T-cell (primary cell): ENCODE results near the gene COPB1. TPM values are rescaled to one million over a fixed set of nuclear protein-coding genes. Genes with fewer than 3 reads are reported as not detected.
A peak's percentile ranks its signal among the peaks of the same experiment; 100 is the strongest.

Experiments used
- ATAC-seq, 4 experiments: fragments of 200-7000 bp in 3 of 4; fragments of 150-1000 bp in 1 of 4; cut with Tn5 transposase; replicated peaks in 1 of 4; 1 replicate in 3 of 4; 2 replicates in 1 of 4; pipeline ENCODE4 v1.10.0; 2021; ENCODE audit warnings: moderate library complexity in 3 of 4, mild to moderate bottlenecking in 2 of 4, moderate number of reproducible peaks in 1 of 4
- CTCF ChIA-PET, 2 donors: fragments of 300-600 bp; sonication (Branson Sonifier 250); formaldehyde crosslinking; loops; one replicate each; lab custom pipeline; 2022; ENCODE audit warnings: antibody characterized with exemption in 2 of 2; lab: Charles Lee
- POLR2A ChIA-PET, 2 donors: fragments of 300-600 bp; sonication (Branson Sonifier 250); formaldehyde crosslinking; loops; one replicate each; lab custom pipeline; 2022; ENCODE audit warnings: antibody characterized with exemption in 2 of 2; lab: Charles Lee
- DNase-seq, 35 experiments: peaks; one replicate each; pipeline versions ENCODE4 v3.0.0 to v3.0.0-alpha.2; 2013 to 2023
- H3K27ac ChIP-seq: one replicate; pipeline ENCODE4 v1.5.1; 2013; ENCODE audit warnings: low read length
- H3K27me3 ChIP-seq, 2 experiments: replicated peaks in 1 of 2; 1 replicate in 1 of 2; 2 replicates in 1 of 2; pipeline versions ENCODE4 v1.6.1 to v1.7.0; 2013; ENCODE audit warnings: low read length in 1 of 2, mixed read lengths in 1 of 2; ENCODE audit not compliant: control insufficient read depth in 2 of 2, insufficient read depth in 2 of 2; ENCODE audit errors: extremely low read depth in 1 of 2
- H3K36me3 ChIP-seq, 2 donors: 1 replicate in 1 of 2; 2 replicates in 1 of 2; pipeline versions ENCODE4 v1.6.1 to v1.7.0; 2013; ENCODE audit warnings: low read length in 1 of 2; ENCODE audit not compliant: control insufficient read depth in 2 of 2, insufficient read depth in 1 of 2; ENCODE audit errors: extremely low read depth in 1 of 2
- H3K4me1 ChIP-seq, 2 experiments: 1 replicate in 1 of 2; 2 replicates in 1 of 2; pipeline versions ENCODE4 v1.6.1 to v1.7.0; 2013; ENCODE audit warnings: low read length in 2 of 2, mixed read lengths in 1 of 2; ENCODE audit not compliant: insufficient read depth in 2 of 2, control insufficient read depth in 1 of 2; ENCODE audit errors: extremely low read depth in 1 of 2
- H3K4me3 ChIP-seq, 2 donors: 1 replicate in 1 of 2; 2 replicates in 1 of 2; pipeline versions ENCODE4 v1.5.1 to v1.7.0; 2013; ENCODE audit warnings: mild to moderate bottlenecking in 2 of 2, low read length in 1 of 2, moderate library complexity in 1 of 2; ENCODE audit not compliant: control insufficient read depth in 1 of 2; ENCODE audit errors: extremely low read depth in 1 of 2
- H3K9me3 ChIP-seq: 2 replicates; pipeline ENCODE4 v1.7.0; 2013
- H3K27ac Mint-ChIP-seq, 2 donors: one replicate each; pipeline ENCODE4 v1.8.0; 2020 to 2021; ENCODE audit warnings: mild to moderate bottlenecking in 2 of 2, mixed read lengths in 2 of 2
- H3K27me3 Mint-ChIP-seq, 2 donors: one replicate each; pipeline ENCODE4 v1.8.0; 2021 to 2022; ENCODE audit warnings: mixed read lengths in 2 of 2
- H3K36me3 Mint-ChIP-seq: one replicate; pipeline ENCODE4 v1.8.0; 2021; ENCODE audit warnings: mixed read lengths
- H3K4me1 Mint-ChIP-seq, 3 donors: one replicate each; pipeline ENCODE4 v1.8.0; 2020 to 2022; ENCODE audit warnings: mixed read lengths in 3 of 3, mild to moderate bottlenecking in 1 of 3
- H3K4me3 Mint-ChIP-seq, 3 donors: one replicate each; pipeline ENCODE4 v1.8.0; 2020 to 2022; ENCODE audit warnings: mild to moderate bottlenecking in 3 of 3, mixed read lengths in 3 of 3, moderate library complexity in 3 of 3
- H3K9me3 Mint-ChIP-seq, 3 donors: one replicate each; pipeline ENCODE4 v1.8.0; 2020 to 2022; ENCODE audit warnings: mixed read lengths in 3 of 3
- WGBS: methylation state at CpG from one replicate; pipeline ENCODE4 v1.1.5; 2013; ENCODE audit warnings: missing lambda C conversion rate; ENCODE audit not compliant: insufficient coverage; 5-methylcytosine and 5-hydroxymethylcytosine counted together
- total RNA-seq, 35 experiments: library from RNA in 6 of 35; stranded (reverse) in 6 of 35; fragments of 120-200 nt in 1 of 35; gene quantifications; one replicate each; pipeline versions ENCODE4 v1.2.1 to v1.2.4 and lab custom pipeline; 2013 to 2026

Gene COPB1
- total RNA-seq, 5 donors from 2014 or later (not counting 1 experiment from before 2014, with no cell fraction given), result 65.1 to 80.8 (median 78.1) TPM

GRCh38 chr11:14519917-14520746 is 20.5 kb upstream of the COPB1 start, which contains the start of gene PSMA1:
Gene PSMA1 (minus strand): TSS chr11:14520386. CDS start chr11:14520299, 87 bp downstream.
- H3K9me3 ChIP-seq, result no peaks in the 10 kb centered on the region
- peaks cover 18% of the 10 kb centered on the region in 2 experiments for H3K4me1 ChIP-seq
- under 1% methylated on average over 45 of the region's 56 CpGs for WGBS
- peaks cover 10% of the 10 kb centered on the region for H3K36me3 Mint-ChIP-seq
- ATAC-seq (peak; percentile 93 to 96 (median 94)), DNase-seq (peak; percentile 68 to 94 (median 89))
- ChIA-PET CTCF (interaction anchor here in 1 of 2 donors (0.5 to 2.1 kb wide), 9 partner anchors 10 to 388 kb away, joined by 3 to 11 read pairs (median 5); partner anchors contain the start of gene CYP2R1), POLR2A (interaction anchor here (0.6 to 1.2 kb wide), 7 partner anchors 11 to 574 kb away, joined by 3 to 6 read pairs (median 4); partner anchors contain the start of gene CYP2R1 (in 1 of the 2))
- H3K36me3 ChIP-seq, result peaks cover 0 to 18% of the 10 kb centered on the region in 2 donors
- peak within 1 kb of the TSS; percentile 77 for H3K27ac ChIP-seq
- H3K9me3 Mint-ChIP-seq, result no peaks in the 10 kb centered on the region
- H3K27me3 ChIP-seq, result no peaks in the 10 kb centered on the region
- H3K27me3 Mint-ChIP-seq, result no peaks in the 10 kb centered on the region
- H3K27ac Mint-ChIP-seq, result peak within 1 kb of the TSS; percentile 96 to 98
- H3K4me1 Mint-ChIP-seq, result peaks cover 32 to 37% (median 34%) of the 10 kb centered on the region in 3 donors
- H3K4me3 Mint-ChIP-seq, result peak within 1 kb of the TSS; percentile 83 to 97 (median 96)
- H3K4me3 ChIP-seq, result peak within 1 kb of the TSS; percentile 68 to 100

GRCh38 chr11:14519597-14519916 is 19.9 kb upstream of the COPB1 start:
- H3K9me3 ChIP-seq, result no peaks in the 10 kb centered on the region
- peak overlapping the region; percentile 83 to 97 (median 96) for H3K4me3 Mint-ChIP-seq
- DNase-seq, result peak in 3 of 35 experiments; percentile 3 to 12 (median 11)
- H3K27ac ChIP-seq, result peak overlapping the region; percentile 77
- H3K27me3 ChIP-seq, result no peaks in the 10 kb centered on the region
- ATAC-seq, result peak in 3 of 4 experiments; percentile 3 to 20 (median 14)
- H3K9me3 Mint-ChIP-seq, result no peaks in the 10 kb centered on the region
- peak overlapping the region; percentile 96 to 98 for H3K27ac Mint-ChIP-seq
- ChIA-PET POLR2A (interaction anchor here in 1 of 2 donors (0.6 to 1.2 kb wide), 2 partner anchors 19 to 363 kb away, joined by 3 read pairs; no protein-coding TSS in a partner anchor), CTCF (interaction anchor here (0.9 to 2.1 kb wide), 3 partner anchors 10 to 389 kb away, joined by 3 to 11 read pairs (median 3); no protein-coding TSS in a partner anchor)
- peaks cover 32 to 40% (median 36%) of the 10 kb centered on the region in 3 donors for H3K4me1 Mint-ChIP-seq
- WGBS, result 2% methylated on average over 7 of the region's 10 CpGs
- peaks cover 18% of the 10 kb centered on the region in 2 experiments for H3K4me1 ChIP-seq
- H3K36me3 Mint-ChIP-seq, result peaks cover 13% of the 10 kb centered on the region
- peak overlapping the region; percentile 68 to 100 for H3K4me3 ChIP-seq
- H3K36me3 ChIP-seq, result peaks cover 0 to 24% of the 10 kb centered on the region in 2 donors
- no peaks in the 10 kb centered on the region for H3K27me3 Mint-ChIP-seq

- Histone ChIP-seq H3K27ac (peak overlapping the region; percentile 77), H3K4me1 (peaks cover 18% of the 10 kb centered on the region in 2 experiments), H3K9me3 (no peaks in the 10 kb centered on the region), H3K4me3 (peak overlapping the region in 1 of 2 donors; percentile 68), H3K36me3 (peaks cover 0 to 32% of the 10 kb centered on the region in 2 donors), H3K27me3 (no peaks in the 10 kb centered on the region)
- Mint-ChIP-seq H3K9me3 (no peaks in the 10 kb centered on the region), H3K4me3 (peak overlapping the region; percentile 83 to 97 (median 96)), H3K36me3 (peaks cover 15% of the 10 kb centered on the region), H3K27me3 (no peaks in the 10 kb centered on the region), H3K4me1 (peaks cover 32 to 40% (median 36%) of the 10 kb centered on the region in 3 donors), H3K27ac (peak overlapping the region; percentile 96 to 98)
- DNase-seq, result no peak
- ChIA-PET CTCF (interaction anchor here (0.9 to 2.1 kb wide), 2 partner anchors 389 to 390 kb away, joined by 3 to 11 read pairs; no protein-coding TSS in a partner anchor), POLR2A (interaction anchor here in 1 of 2 donors (0.6 kb wide), 1 partner anchor 15 kb away, joined by 5 read pairs; no protein-coding TSS in a partner anchor)
- WGBS, result no CpG with 5 or more reads among the region's 3 CpGs
- ATAC-seq, result no peak
Measured at GRCh38 chr11:14518820-14519219, 19.2 kb upstream of the COPB1 start.

GRCh38 chr11:14513800-14514199 is 14.2 kb upstream of the COPB1 start:
- H3K27me3 ChIP-seq, result no peaks in the 10 kb centered on the region
- ATAC-seq, result no peak
- CTCF ChIA-PET, result interaction anchor here in 1 of 2 donors (0.6 to 0.7 kb wide), 2 partner anchors 168 to 500 kb away, joined by 3 to 7 read pairs; no protein-coding TSS in a partner anchor
- H3K4me3 ChIP-seq, result no peak overlapping the region
- no peaks in the 10 kb centered on the region for H3K9me3 ChIP-seq
- no peak overlapping the region for H3K27ac Mint-ChIP-seq
- peaks cover 4% of the 10 kb centered on the region in 2 experiments for H3K4me1 ChIP-seq
- H3K4me1 Mint-ChIP-seq, result peaks cover 27 to 30% (median 29%) of the 10 kb centered on the region in 3 donors
- H3K4me3 Mint-ChIP-seq, result no peak overlapping the region
- H3K9me3 Mint-ChIP-seq, result no peaks in the 10 kb centered on the region
- DNase-seq, result no peak
- H3K27me3 Mint-ChIP-seq, result no peaks in the 10 kb centered on the region
- H3K36me3 ChIP-seq, result peaks cover 0 to 76% of the 10 kb centered on the region in 2 donors
- no CpG with 5 or more reads among the region's 4 CpGs for WGBS
- H3K27ac ChIP-seq, result no peak overlapping the region
- POLR2A ChIA-PET, result no interaction called here
- H3K36me3 Mint-ChIP-seq, result peaks cover 39% of the 10 kb centered on the region

- Histone ChIP-seq H3K27me3 (no peaks in the 10 kb centered on the region), H3K27ac (no peak overlapping the region), H3K4me3 (no peak overlapping the region), H3K9me3 (no peaks in the 10 kb centered on the region), H3K36me3 (peaks cover 17 to 68% of the 10 kb centered on the region in 2 donors), H3K4me1 (no peaks in the 10 kb centered on the region)
- no CpG with 5 or more reads among the region's 3 CpGs for WGBS
- H3K36me3 Mint-ChIP-seq, result peaks cover 45% of the 10 kb centered on the region
- ATAC-seq (no peak), DNase-seq (no peak)
- peaks cover 6 to 12% (median 7%) of the 10 kb centered on the region in 3 donors for H3K4me1 Mint-ChIP-seq
- no peak overlapping the region for H3K4me3 Mint-ChIP-seq
- ChIA-PET POLR2A (interaction anchor here in 1 of 2 donors (0.6 kb wide), 2 partner anchors 29 to 54 kb away, joined by 3 read pairs; no protein-coding TSS in a partner anchor), CTCF (interaction anchor here (0.6 kb wide), 2 partner anchors 9 to 152 kb away, joined by 3 read pairs; no protein-coding TSS in a partner anchor)
- no peaks in the 10 kb centered on the region for H3K9me3 Mint-ChIP-seq
- H3K27me3 Mint-ChIP-seq, result no peaks in the 10 kb centered on the region
- peak overlapping the region in 1 of 2 donors; percentile 73 for H3K27ac Mint-ChIP-seq
Measured at GRCh38 chr11:14506532-14506931, 6.9 kb upstream of the COPB1 start.
